Common myeloid progenitor, CD34-positive (primary cell): ENCODE results near the gene FXR2.

ENCODE experiments used
- CTCF ChIA-PET: fragments of 350-600 bp; sonication (Branson Sonifier 250); formaldehyde crosslinking; loops from one replicate; lab custom pipeline; 2021; ENCODE audit warnings: antibody characterized with exemption; lab: Charles Lee
- POLR2A ChIA-PET: fragments of 350-600 bp; sonication (Branson Sonifier 250); formaldehyde crosslinking; loops from one replicate; lab custom pipeline; 2021; ENCODE audit warnings: antibody characterized with exemption; lab: Charles Lee
- DNase-seq, 3 donors: peaks; one replicate each; pipeline versions ENCODE4 v3.0.0 to v3.0.0-alpha.2; 2013
- H3K27ac ChIP-seq, 2 experiments: 1 replicate in 1 of 2; 2 replicates in 1 of 2; pipeline ENCODE4 v1.7.0; 2013; ENCODE audit warnings: inconsistent platforms in 2 of 2, low read length in 2 of 2, mild to moderate bottlenecking in 2 of 2, low read depth in 1 of 2, moderate library complexity in 1 of 2; ENCODE audit not compliant: severe bottlenecking in 2 of 2, insufficient read depth in 1 of 2, poor library complexity in 1 of 2
- H3K27me3 ChIP-seq, 5 experiments: replicated peaks in 2 of 5; 1 replicate in 3 of 5; 2 replicates in 2 of 5; pipeline versions ENCODE4 v1.6.1 to v1.7.0; 2013; ENCODE audit warnings: low read length in 4 of 5, mild to moderate bottlenecking in 2 of 5, moderate library complexity in 2 of 5, inconsistent platforms in 1 of 5; ENCODE audit not compliant: insufficient read depth in 5 of 5, control insufficient read depth in 4 of 5
- H3K36me3 ChIP-seq, 4 experiments: 1 replicate in 2 of 4; 2 replicates in 2 of 4; pipeline versions ENCODE4 v1.6.1 to v1.7.0; 2013; ENCODE audit warnings: low read length in 3 of 4, control low read depth in 1 of 4, mild to moderate bottlenecking in 1 of 4; ENCODE audit not compliant: control insufficient read depth in 4 of 4, insufficient read depth in 4 of 4
- H3K4me1 ChIP-seq, 4 experiments: 1 replicate in 3 of 4; 2 replicates in 1 of 4; pipeline versions ENCODE4 v1.6.1 to v1.7.1; 2013; ENCODE audit warnings: low read length in 3 of 4, mild to moderate bottlenecking in 3 of 4, control low read depth in 1 of 4, inconsistent platforms in 1 of 4, moderate library complexity in 1 of 4; ENCODE audit not compliant: control insufficient read depth in 4 of 4, insufficient read depth in 4 of 4; ENCODE audit errors: control extremely low read depth in 1 of 4
- H3K4me3 ChIP-seq, 7 experiments: 1 replicate in 4 of 7; 2 replicates in 3 of 7; pipeline versions ENCODE4 v1.5.1 to v1.7.0; 2013; ENCODE audit warnings: mild to moderate bottlenecking in 7 of 7, low read length in 6 of 7, moderate library complexity in 6 of 7, inconsistent platforms in 2 of 7, low read depth in 2 of 7, control low read depth in 1 of 7; ENCODE audit not compliant: insufficient read depth in 4 of 7, control insufficient read depth in 1 of 7; ENCODE audit errors: extremely low read depth in 1 of 7
- H3K9me3 ChIP-seq, 5 experiments: 1 replicate in 4 of 5; 2 replicates in 1 of 5; pipeline versions ENCODE4 v1.6.1 to v1.7.1; 2013; ENCODE audit warnings: low read length in 4 of 5, mild to moderate bottlenecking in 2 of 5, inconsistent platforms in 1 of 5, low read depth in 1 of 5, moderate library complexity in 1 of 5; ENCODE audit not compliant: control insufficient read depth in 4 of 5, insufficient read depth in 2 of 5; ENCODE audit errors: control extremely low read depth in 1 of 5
- WGBS: methylation state at CpG from one replicate; pipeline ENCODE4 v1.1.5; 2013; ENCODE audit not compliant: insufficient coverage; 5-methylcytosine and 5-hydroxymethylcytosine counted together

The FXR2 gene

DNA sequence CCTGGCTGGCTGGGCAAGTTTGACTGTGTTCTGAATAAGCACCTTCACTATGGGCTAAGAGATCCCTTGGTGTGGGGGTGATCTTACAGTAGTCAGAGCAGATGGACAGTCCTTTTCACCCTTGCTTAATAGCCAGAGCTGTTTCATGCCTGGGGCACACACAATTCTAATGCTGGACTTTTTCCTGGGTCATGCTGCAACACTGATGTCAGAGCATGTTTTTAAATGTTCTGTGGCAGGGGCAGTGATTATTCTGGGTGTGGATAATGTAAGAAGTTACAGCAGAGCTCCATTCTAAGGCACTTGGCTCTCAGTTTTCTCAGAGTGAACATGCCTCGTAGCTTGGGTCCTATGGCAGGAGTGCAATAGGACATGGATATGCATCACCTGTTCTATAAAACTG, 39.2 kb downstream of the FXR2 start:
- Histone ChIP-seq H3K4me1 (peaks cover 19 to 77% (median 55%) of the 10 kb centered on the region in 4 experiments), H3K27me3 (no peaks in the 10 kb centered on the region), H3K36me3 (peaks cover 22 to 66% (median 52%) of the 10 kb centered on the region in 4 experiments), H3K27ac (no peak overlapping the region), H3K9me3 (no peaks in the 10 kb centered on the region), H3K4me3 (peak overlapping the region in 4 of 7 experiments; percentile 1 to 96 (median 48))
- WGBS = 100% methylated on average over 1 of the region's 1 CpG
- no peak for DNase-seq
- ChIA-PET CTCF (interaction anchor here (0.7 to 3.9 kb wide), 3 partner anchors 12 to 39 kb away, joined by 3 to 58 read pairs (median 3); partner anchors contain the start of genes FXR2, MPDU1 and SOX15), POLR2A (interaction anchor here (0.9 to 4.6 kb wide), 2 partner anchors 9 to 40 kb away, joined by 5 to 40 read pairs; partner anchors contain the start of genes FXR2 and MPDU1)

- Histone ChIP-seq H3K27me3 (no peaks in the 10 kb centered on the region), H3K9me3 (no peaks in the 10 kb centered on the region), H3K4me3 (peak overlapping the region; percentile 86 to 100 (median 93)), H3K27ac (peak overlapping the region; percentile 4 to 94), H3K36me3 (peaks cover 22 to 71% (median 59%) of the 10 kb centered on the region in 4 experiments), H3K4me1 (peaks cover 19 to 66% (median 44%) of the 10 kb centered on the region in 4 experiments)
- DNase-seq = no peak
- CTCF ChIA-PET = interaction anchor here (0.9 to 3.9 kb wide), 5 partner anchors 9 to 113 kb away, joined by 3 to 58 read pairs (median 4); partner anchors contain the start of genes FXR2, MPDU1, SOX15 and TP53
- POLR2A ChIA-PET = interaction anchor here (1.0 to 4.6 kb wide), 2 partner anchors 10 kb away, joined by 3 to 40 read pairs; partner anchors contain the start of gene MPDU1
- WGBS = 44% methylated on average over 6 of the region's 15 CpGs
Measured at GRCh38 chr17:7574176-7574953, 40.3 kb downstream of the FXR2 start.

GRCh38 chr17:7573324-7574080, 41.2 kb downstream of the FXR2 start:
- peaks cover 17 to 58% (median 35%) of the 10 kb centered on the region in 4 experiments for H3K4me1 ChIP-seq
- DNase-seq = peak; percentile 92 to 97 (median 96)
- H3K27me3 ChIP-seq = no peaks in the 10 kb centered on the region
- ChIA-PET POLR2A (interaction anchor here (0.5 to 4.6 kb wide), 6 partner anchors 8 to 132 kb away, joined by 3 to 40 read pairs (median 4); partner anchors contain the start of gene MPDU1), CTCF (interaction anchor here (1.2 to 3.9 kb wide), 4 partner anchors 8 to 113 kb away, joined by 3 to 58 read pairs (median 4); partner anchors contain the start of genes MPDU1, SOX15 and TP53)
- peak overlapping the region; percentile 86 to 100 (median 93) for H3K4me3 ChIP-seq
- WGBS = under 1% methylated on average over 55 of the region's 71 CpGs
- no peaks in the 10 kb centered on the region for H3K9me3 ChIP-seq
- H3K27ac ChIP-seq = peak overlapping the region; percentile 83 to 94
- peaks cover 22 to 73% (median 59%) of the 10 kb centered on the region in 4 experiments for H3K36me3 ChIP-seq

- ChIA-PET CTCF (interaction anchor here (3.5 kb wide), 1 partner anchor 12 kb away, joined by 25 read pairs; the partner anchor contains the start of gene SENP3), POLR2A (interaction anchor here (0.5 to 4.6 kb wide), 8 partner anchors 8 to 132 kb away, joined by 3 to 40 read pairs (median 4); partner anchors contain the start of gene MPDU1)
- 0% methylated on average over 72 of the region's 73 CpGs for WGBS
- DNase-seq = peak; percentile 99 to 100 (median 100)
- Histone ChIP-seq H3K27me3 (no peaks in the 10 kb centered on the region), H3K9me3 (no peaks in the 10 kb centered on the region), H3K27ac (peak overlapping the region; percentile 83 to 94), H3K36me3 (peaks cover 20 to 70% (median 54%) of the 10 kb centered on the region in 4 experiments), H3K4me3 (peak overlapping the region; percentile 86 to 100 (median 93)), H3K4me1 (peaks cover 17 to 52% (median 33%) of the 10 kb centered on the region in 4 experiments)
Measured at GRCh38 chr17:7572588-7573323, 41.9 kb downstream of the FXR2 start.

- WGBS = 0% methylated on average over 10 of the region's 11 CpGs
- H3K4me3 ChIP-seq = peak overlapping the region in 6 of 7 experiments; percentile 70 to 96 (median 86)
- H3K4me1 ChIP-seq = peaks cover 17 to 47% (median 29%) of the 10 kb centered on the region in 4 experiments
- H3K27me3 ChIP-seq = no peaks in the 10 kb centered on the region
- CTCF ChIA-PET = interaction anchor here (0.6 to 3.5 kb wide), 3 partner anchors 11 to 20 kb away, joined by 3 to 25 read pairs (median 3); partner anchors contain the start of gene SENP3
- peak overlapping the region; percentile 74 to 92 for H3K27ac ChIP-seq
- peaks cover 18 to 70% (median 50%) of the 10 kb centered on the region in 4 experiments for H3K36me3 ChIP-seq
- H3K9me3 ChIP-seq = no peaks in the 10 kb centered on the region
- no peak for DNase-seq
- POLR2A ChIA-PET = interaction anchor here (0.6 to 4.6 kb wide), 5 partner anchors 10 to 459 kb away, joined by 3 to 40 read pairs (median 4); partner anchors contain the start of gene MPDU1
Measured at GRCh38 chr17:7572338-7572587, 42.4 kb downstream of the FXR2 start.

GRCh38 chr17:7570351-7570750, 44.3 kb downstream of the FXR2 start:
- H3K4me1 ChIP-seq = peaks cover 16 to 28% (median 22%) of the 10 kb centered on the region in 4 experiments
- 97% methylated on average over 6 of the region's 10 CpGs for WGBS
- no peaks in the 10 kb centered on the region for H3K27me3 ChIP-seq
- DNase-seq = no peak
- no peak overlapping the region for H3K27ac ChIP-seq
- H3K36me3 ChIP-seq = peaks cover 13 to 62% (median 43%) of the 10 kb centered on the region in 4 experiments
- H3K9me3 ChIP-seq = no peaks in the 10 kb centered on the region
- POLR2A ChIA-PET = no interaction called here
- CTCF ChIA-PET = interaction anchor here (1.1 to 3.5 kb wide), 6 partner anchors 9 to 215 kb away, joined by 3 to 25 read pairs (median 4); partner anchors contain the start of genes SENP3, SOX15 and TNFSF13
- H3K4me3 ChIP-seq = no peak overlapping the region
